Trophoblast cell (in vitro differentiated cells and primary cell): ENCODE data around the gene TUBB3.

Experiments
- DNase-seq, 2 donors: peaks; one replicate each; pipeline ENCODE4 v3.0.0-alpha.2; 2016
- H2AFZ ChIP-seq: 2 replicates; pipeline ENCODE4 v1.6.1; 2013; ENCODE audit warnings: low read length, moderate library complexity, mild to moderate bottlenecking; ENCODE audit not compliant: insufficient read depth, poor library complexity
- H2AK5ac ChIP-seq: 2 replicates; pipeline ENCODE4 v1.6.1; 2013; ENCODE audit warnings: mild to moderate bottlenecking, low read length
- H2BK120ac ChIP-seq: 2 replicates; pipeline ENCODE4 v1.6.1; 2013; ENCODE audit warnings: low read length, mild to moderate bottlenecking, moderate library complexity; ENCODE audit not compliant: insufficient read depth, poor library complexity
- H2BK12ac ChIP-seq: 2 replicates; pipeline ENCODE4 v1.6.1; 2013; ENCODE audit warnings: mild to moderate bottlenecking, low read length, moderate library complexity
- H2BK5ac ChIP-seq: 2 replicates; pipeline ENCODE4 v1.6.1; 2013; ENCODE audit warnings: low read length, low read depth, moderate library complexity, mild to moderate bottlenecking; ENCODE audit not compliant: poor library complexity
- H3K14ac ChIP-seq: 2 replicates; pipeline ENCODE4 v1.6.1; 2013; ENCODE audit warnings: mild to moderate bottlenecking, low read length
- H3K18ac ChIP-seq: 2 replicates; pipeline ENCODE4 v1.6.1; 2013; ENCODE audit warnings: mild to moderate bottlenecking, low read length
- H3K23ac ChIP-seq: 2 replicates; pipeline ENCODE4 v1.6.1; 2013; ENCODE audit warnings: low read length
- H3K27ac ChIP-seq: 2 replicates; pipeline ENCODE4 v1.5.1; 2013; ENCODE audit warnings: low read depth, mild to moderate bottlenecking, inconsistent platforms, low read length, moderate library complexity
- H3K27me3 ChIP-seq: 2 replicates; pipeline ENCODE4 v1.6.1; 2013; ENCODE audit warnings: inconsistent platforms, mild to moderate bottlenecking, low read length, moderate library complexity; ENCODE audit not compliant: insufficient read depth
- H3K36me3 ChIP-seq, 2 experiments: 1 replicate in 1 of 2; 2 replicates in 1 of 2; pipeline ENCODE4 v1.6.1; 2013; ENCODE audit warnings: low read length in 2 of 2, mild to moderate bottlenecking in 2 of 2, moderate library complexity in 1 of 2; ENCODE audit not compliant: insufficient read depth in 2 of 2, control insufficient read depth in 1 of 2
- H3K4ac ChIP-seq: 2 replicates; pipeline ENCODE4 v1.6.1; 2013; ENCODE audit warnings: low read depth, mild to moderate bottlenecking, low read length, moderate library complexity
- H3K4me1 ChIP-seq, 2 experiments: 1 replicate in 1 of 2; 2 replicates in 1 of 2; pipeline ENCODE4 v1.6.1; 2013; ENCODE audit warnings: low read length in 2 of 2, mild to moderate bottlenecking in 2 of 2, moderate library complexity in 1 of 2; ENCODE audit not compliant: insufficient read depth in 2 of 2, control insufficient read depth in 1 of 2
- H3K4me2 ChIP-seq: 2 replicates; pipeline ENCODE4 v1.6.1; 2013; ENCODE audit warnings: inconsistent platforms, mild to moderate bottlenecking, low read length, moderate library complexity
- H3K4me3 ChIP-seq: 2 replicates; pipeline ENCODE4 v1.5.1; 2013; ENCODE audit warnings: mild to moderate bottlenecking, low read depth, low read length, inconsistent platforms
- H3K79me1 ChIP-seq: one replicate; pipeline ENCODE4 v1.6.1; 2013; ENCODE audit warnings: low read length
- H3K79me2 ChIP-seq: 2 replicates; pipeline ENCODE4 v1.6.1; 2013; ENCODE audit warnings: low read length, mild to moderate bottlenecking; ENCODE audit not compliant: control insufficient read depth, insufficient read depth, poor library complexity
- H3K9ac ChIP-seq: 2 replicates; pipeline ENCODE4 v1.6.1; 2013; ENCODE audit warnings: mild to moderate bottlenecking, low read length
- H3K9me3 ChIP-seq: 2 replicates; pipeline ENCODE4 v1.6.1; 2013; ENCODE audit warnings: low read depth, mild to moderate bottlenecking, control low read depth, inconsistent platforms, low read length; ENCODE audit not compliant: insufficient read depth
- H4K12ac ChIP-seq: 2 replicates; pipeline ENCODE4 v1.6.1; 2013; ENCODE audit warnings: low read depth, mild to moderate bottlenecking, low read length, moderate library complexity
- H4K8ac ChIP-seq: 2 replicates; pipeline ENCODE4 v1.6.1; 2013; ENCODE audit warnings: low read depth, mild to moderate bottlenecking, low read length, moderate library complexity
- H4K91ac ChIP-seq: one replicate; pipeline ENCODE4 v1.6.1; 2013; ENCODE audit warnings: low read depth, mild to moderate bottlenecking, low read length, moderate library complexity
- WGBS: extraction: QIAGEN DNeasy Blood & Tissue Kit; methylation state at CpG from one replicate; pipeline ENCODE4 v1.1.7; 2013; ENCODE audit warnings: missing lambda C conversion rate; ENCODE audit not compliant: insufficient read length, insufficient coverage; ENCODE audit errors: extremely low coverage; 5-methylcytosine and 5-hydroxymethylcytosine counted together

Gene TUBB3

GRCh38 chr16:89893642-89894548 lies 29.2 kb upstream of the TUBB3 start:
- H3K79me2 ChIP-seq, result no peaks in the 10 kb centered on the region
- no peaks in the 10 kb centered on the region for H3K79me1 ChIP-seq
- no peak overlapping the region for H3K18ac ChIP-seq
- WGBS, result no CpG with 5 or more reads among the region's 45 CpGs
- no peak for DNase-seq
- no peak overlapping the region for H3K23ac ChIP-seq
- no peak overlapping the region for H4K12ac ChIP-seq
- no peak overlapping the region for H2BK5ac ChIP-seq
- no peak overlapping the region for H3K4me2 ChIP-seq
- H4K8ac ChIP-seq, result no peak overlapping the region
- H2BK120ac ChIP-seq, result no peak overlapping the region
- H2AK5ac ChIP-seq, result no peak overlapping the region
- H3K4me1 ChIP-seq, result no peaks in the 10 kb centered on the region
- H2AFZ ChIP-seq, result no peak overlapping the region
- H3K14ac ChIP-seq, result no peak overlapping the region
- H3K27ac ChIP-seq, result no peak overlapping the region
- H3K4me3 ChIP-seq, result no peak overlapping the region
- no peak overlapping the region for H2BK12ac ChIP-seq
- no peak overlapping the region for H4K91ac ChIP-seq
- H3K9me3 ChIP-seq, result peaks cover 1% of the 10 kb centered on the region
- no peak overlapping the region for H3K9ac ChIP-seq
- H3K4ac ChIP-seq, result no peak overlapping the region
- H3K27me3 ChIP-seq, result no peaks in the 10 kb centered on the region
- peaks cover 82 to 86% of the 10 kb centered on the region in 2 experiments for H3K36me3 ChIP-seq

GRCh38 chr16:89895482-89896250 lies 27.5 kb upstream of the TUBB3 start:
- Histone ChIP-seq H2AFZ (no peak overlapping the region), H3K23ac (no peak overlapping the region), H3K79me1 (no peaks in the 10 kb centered on the region), H3K9ac (no peak overlapping the region), H4K12ac (no peak overlapping the region), H2AK5ac (no peak overlapping the region), H3K4ac (no peak overlapping the region), H2BK5ac (no peak overlapping the region), H4K8ac (no peak overlapping the region), H3K4me1 (no peaks in the 10 kb centered on the region), H4K91ac (no peak overlapping the region), H3K4me3 (no peak overlapping the region), H3K27me3 (no peaks in the 10 kb centered on the region), H3K9me3 (peaks cover 1% of the 10 kb centered on the region), H3K14ac (no peak overlapping the region), H3K4me2 (no peak overlapping the region), H2BK12ac (no peak overlapping the region), H3K79me2 (no peaks in the 10 kb centered on the region), H3K36me3 (peaks cover 86 to 87% of the 10 kb centered on the region in 2 experiments), H3K27ac (no peak overlapping the region), H2BK120ac (no peak overlapping the region), H3K18ac (no peak overlapping the region)
- no CpG with 5 or more reads among the region's 26 CpGs for WGBS
- no peak for DNase-seq

DNA sequence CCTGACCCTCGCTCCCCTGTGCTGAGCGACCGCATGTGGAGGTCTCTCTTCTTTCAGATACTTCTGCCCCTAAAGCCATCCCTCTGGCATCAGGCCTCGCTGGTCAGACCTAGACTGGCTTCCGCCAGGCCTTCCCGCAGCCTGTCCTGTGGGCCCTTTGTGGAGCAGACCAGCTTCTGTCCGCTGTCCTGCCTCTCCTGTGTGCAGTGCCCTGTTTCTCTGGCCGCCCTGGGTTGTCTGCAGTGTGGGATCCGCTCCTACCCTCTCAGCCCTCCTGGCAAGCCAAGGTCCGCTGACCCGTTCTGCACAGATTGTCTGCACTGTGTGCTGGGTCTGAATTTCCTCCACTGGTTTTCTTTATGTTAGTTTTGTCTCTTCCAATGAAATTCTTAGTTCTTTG lies 25.9 kb upstream of the TUBB3 start:
- H3K4ac ChIP-seq, result no peak overlapping the region
- H3K27me3 ChIP-seq, result no peaks in the 10 kb centered on the region
- no peak overlapping the region for H2AFZ ChIP-seq
- peaks cover 78% of the 10 kb centered on the region in 2 experiments for H3K36me3 ChIP-seq
- H4K8ac ChIP-seq, result no peak overlapping the region
- peak overlapping the region; percentile 6 for H2BK5ac ChIP-seq
- no peak overlapping the region for H2AK5ac ChIP-seq
- no peaks in the 10 kb centered on the region for H3K4me1 ChIP-seq
- no peak overlapping the region for H3K4me2 ChIP-seq
- no peak overlapping the region for H2BK120ac ChIP-seq
- no peaks in the 10 kb centered on the region for H3K9me3 ChIP-seq
- no peak overlapping the region for H4K12ac ChIP-seq
- no peaks in the 10 kb centered on the region for H3K79me1 ChIP-seq
- H3K14ac ChIP-seq, result no peak overlapping the region
- no peak overlapping the region for H3K9ac ChIP-seq
- H3K27ac ChIP-seq, result no peak overlapping the region
- H3K23ac ChIP-seq, result no peak overlapping the region
- H3K4me3 ChIP-seq, result peak overlapping the region; percentile 33
- no peak overlapping the region for H4K91ac ChIP-seq
- H3K79me2 ChIP-seq, result no peaks in the 10 kb centered on the region
- no peak overlapping the region for H2BK12ac ChIP-seq
- no CpG with 5 or more reads among the region's 11 CpGs for WGBS
- H3K18ac ChIP-seq, result no peak overlapping the region
- DNase-seq, result no peak

- no peak for DNase-seq
- Histone ChIP-seq H2AK5ac (no peak overlapping the region), H3K23ac (no peak overlapping the region), H2BK120ac (no peak overlapping the region), H3K14ac (no peak overlapping the region), H3K9me3 (no peaks in the 10 kb centered on the region), H4K8ac (no peak overlapping the region), H3K4me2 (no peak overlapping the region), H2BK5ac (no peak overlapping the region), H3K27me3 (no peaks in the 10 kb centered on the region), H3K36me3 (peaks cover 73 to 75% of the 10 kb centered on the region in 2 experiments), H3K27ac (no peak overlapping the region), H2BK12ac (no peak overlapping the region), H3K9ac (no peak overlapping the region), H3K4me1 (peaks cover 0 to 3% of the 10 kb centered on the region in 2 experiments), H3K4me3 (no peak overlapping the region), H4K12ac (no peak overlapping the region), H3K4ac (no peak overlapping the region), H4K91ac (no peak overlapping the region), H2AFZ (no peak overlapping the region), H3K79me1 (no peaks in the 10 kb centered on the region), H3K18ac (no peak overlapping the region), H3K79me2 (no peaks in the 10 kb centered on the region)
- no CpG with 5 or more reads among the region's 36 CpGs for WGBS
These were observed 24.8 kb upstream of the TUBB3 start for GRCh38 chr16:89898201-89898967.
